Endothelial cell of umbilical vein (primary cell): Measurements from ENCODE around the gene MATK. TPM values are rescaled to one million over a fixed set of nuclear protein-coding genes. Genes with fewer than 3 reads are reported as not detected.

Source experiments
- BruUV-seq: library from RNA; stranded (reverse); fragments of 400-500 nt; replicated peaks from 2 replicates; lab custom pipeline; 2021; lab: Mats Ljungman, UMichigan
- CTCF ChIA-PET: fragments of 300-600, 350-600 bp; sonication (Branson Sonifier 250); formaldehyde crosslinking; loops from one replicate; lab custom pipeline; 2021; ENCODE audit warnings: antibody characterized with exemption, inconsistent platforms; lab: Charles Lee
- POLR2A ChIA-PET: fragments of 300-600, 350-600 bp; sonication (Branson Sonifier 250); formaldehyde crosslinking; loops from one replicate; lab custom pipeline; 2021; ENCODE audit warnings: antibody characterized with exemption, inconsistent platforms; lab: Charles Lee
- DNase-seq: peaks from one replicate; pipeline ENCODE4 v3.0.0-alpha.2; 2011; ENCODE audit warnings: low read depth, low spot score
- FAIRE-seq: peaks from 2 replicates; lab custom pipeline; 2011; peaks lifted over from hg19 to GRCh38; lab: Jason Lieb, UNC
- H2AFZ ChIP-seq: 2 replicates; pipeline ENCODE4 v1.6.0; 2012; ENCODE audit warnings: low read depth, low read length, control low read depth, inconsistent platforms
- H3K27ac ChIP-seq: 2 replicates; pipeline ENCODE4 v1.5.1; 2011; ENCODE audit warnings: low read depth, mild to moderate bottlenecking, control low read depth, low read length, moderate library complexity; ENCODE audit not compliant: insufficient read depth
- H3K27me3 ChIP-seq, 2 experiments: 2 replicates each; pipeline versions ENCODE4 v1.6.0 to v1.6.1; 2011; ENCODE audit warnings: low read length in 2 of 2, mixed read lengths in 1 of 2; ENCODE audit not compliant: control insufficient read depth in 2 of 2, insufficient read depth in 2 of 2
- H3K36me3 ChIP-seq, 2 experiments: 2 replicates in 1 of 2; 3 replicates in 1 of 2; pipeline ENCODE4 v1.5.1; 2011; ENCODE audit warnings: low read length in 2 of 2, mild to moderate bottlenecking in 1 of 2, moderate library complexity in 1 of 2; ENCODE audit not compliant: control insufficient read depth in 2 of 2, insufficient read depth in 2 of 2; ENCODE audit errors: extremely low read depth in 1 of 2
- H3K4me1 ChIP-seq: 3 replicates; pipeline ENCODE4 v1.5.1; 2011; ENCODE audit warnings: mild to moderate bottlenecking, low read length; ENCODE audit not compliant: control insufficient read depth, insufficient read depth; ENCODE audit errors: extremely low read depth
- H3K4me2 ChIP-seq: 2 replicates; pipeline ENCODE4 v1.6.1; 2011; ENCODE audit warnings: low read length, control low read depth, mixed read lengths; ENCODE audit not compliant: insufficient read depth
- H3K4me3 ChIP-seq, 3 experiments: fragments of 200-600 bp in 1 of 3; sonication (generic), shearing (Covaris generic) in 1 of 3; replicated peaks in 1 of 3; 2 replicates each; pipeline ENCODE4 v1.5.1; 2011 to 2016; ENCODE audit warnings: control low read depth in 3 of 3, low read length in 3 of 3, mild to moderate bottlenecking in 2 of 3, inconsistent platforms in 1 of 3, low read depth in 1 of 3, moderate library complexity in 1 of 3; ENCODE audit not compliant: insufficient read depth in 1 of 3
- H3K79me2 ChIP-seq: 2 replicates; pipeline ENCODE4 v1.6.0; 2012; ENCODE audit warnings: low read length, inconsistent platforms; ENCODE audit not compliant: control insufficient read depth, insufficient read depth
- H3K9ac ChIP-seq: replicated peaks from 2 replicates; pipeline ENCODE3; 2011; ENCODE audit warnings: low read length, control low read depth; ENCODE audit not compliant: insufficient read depth; ENCODE audit errors: extremely low read depth
- H3K9me1 ChIP-seq: replicated peaks from 3 replicates; pipeline ENCODE4 v1.6.0; 2011; ENCODE audit warnings: mild to moderate bottlenecking, low read length; ENCODE audit not compliant: control insufficient read depth, insufficient read depth; ENCODE audit errors: extremely low read depth
- H3K9me3 ChIP-seq: replicated peaks from 2 replicates; pipeline ENCODE4 v1.5.1; 2012; ENCODE audit warnings: low read length, inconsistent platforms; ENCODE audit not compliant: control insufficient read depth, insufficient read depth
- H4K20me1 ChIP-seq: replicated peaks from 2 replicates; pipeline ENCODE3; 2011; ENCODE audit warnings: mild to moderate bottlenecking, low read length; ENCODE audit not compliant: control insufficient read depth, insufficient read depth; ENCODE audit errors: extremely low read depth
- CTCF ChIP-seq, 2 donors: IDR thresholded peaks; 1 replicate in 1 of 2; 2 replicates in 1 of 2; pipeline ENCODE4 v1.5.1; 2011; ENCODE audit warnings: low read length in 2 of 2, mild to moderate bottlenecking in 2 of 2, moderate library complexity in 2 of 2, control low read depth in 1 of 2, inconsistent platforms in 1 of 2, low read depth in 1 of 2; ENCODE audit not compliant: insufficient read depth in 1 of 2; ENCODE audit errors: extremely low read depth in 1 of 2
- EZH2 ChIP-seq: IDR thresholded peaks from 2 replicates; pipeline ENCODE4 v1.6.1; 2012; ENCODE audit warnings: borderline replicate concordance, low read depth, mild to moderate bottlenecking, moderate library complexity, low read length, inconsistent platforms; ENCODE audit not compliant: severe bottlenecking
- FOS ChIP-seq: IDR thresholded peaks from 2 replicates; pipeline ENCODE4 v1.6.1; 2011; ENCODE audit warnings: mild to moderate bottlenecking, low read length, moderate library complexity, borderline replicate concordance; ENCODE audit not compliant: insufficient read depth
- GATA2 ChIP-seq: IDR thresholded peaks from 2 replicates; pipeline ENCODE4 v1.7.0; 2011; ENCODE audit warnings: low read depth, mild to moderate bottlenecking, moderate library complexity, mixed read lengths, low read length; ENCODE audit not compliant: insufficient read length, insufficient read depth
- JUN ChIP-seq: IDR thresholded peaks from 2 replicates; pipeline ENCODE4 v1.6.1; 2011; ENCODE audit warnings: borderline replicate concordance, low read depth; ENCODE audit not compliant: insufficient read length, insufficient read depth
- MAX ChIP-seq: IDR thresholded peaks from 2 replicates; pipeline ENCODE4 v1.6.1; 2011; ENCODE audit not compliant: insufficient read depth, insufficient read length
- MYC ChIP-seq: IDR thresholded peaks from one replicate; pipeline ENCODE4 v1.6.1; 2011; ENCODE audit warnings: mild to moderate bottlenecking, low read depth, low read length
- POLR2A ChIP-seq: IDR thresholded peaks from 2 replicates; pipeline ENCODE4 v1.6.1; 2012; ENCODE audit warnings: low read depth, mild to moderate bottlenecking, control low read depth, low read length
- POLR2AphosphoS5 ChIP-seq: IDR thresholded peaks from 2 replicates; pipeline ENCODE4 v1.6.1; 2012; ENCODE audit warnings: low read depth, mild to moderate bottlenecking, control low read depth, low read length, moderate library complexity; ENCODE audit not compliant: insufficient read depth
- dilution Hi-C: fragments of 300-500 bp; cut with MboI; formaldehyde crosslinking; loops from one replicate; pipeline ENCODE4 v1.15.0; 2019; ENCODE audit warnings: low sequenced_read_pairs; ENCODE audit not compliant: extremely low pct_ligation_motif_present
- intact Hi-C: fragments of 100-400 bp; cut with micrococcal nuclease; formaldehyde crosslinking; loops from one replicate; pipeline ENCODE4 v1.10.0; 2022
- polyA plus RNA-seq, 4 experiments: library from polyadenylated mRNA; depleted of rRNA in 3 of 4; stranded (reverse) in 3 of 4; unstranded in 1 of 4; fragments of >200 nt; gene quantifications; 2 replicates each; pipeline versions ENCODE4 v1.2.1 to v1.2.3, GENCODE V29; 2011 to 2012; ENCODE audit warnings: missing spikeins in 1 of 4
- total RNA-seq: library from RNA; stranded (reverse); gene quantifications from 2 replicates; pipeline ENCODE4 v1.2.3, GENCODE V29; 2021

MATK gene
- total and polyA plus RNA-seq, 2 donors (not counting 3 experiments of a cell fraction or from before 2014, with no cell fraction given) = not detected

- no peak overlapping the region for H3K9ac ChIP-seq
- DNase-seq (no peak), FAIRE-seq (no peak)
- intact Hi-C loops = no loop called here
- dilution Hi-C loops = no loop called here
- ChIA-PET CTCF (no interaction called here), POLR2A (no interaction called here)
- no peaks in the 10 kb centered on the region for H3K36me3 ChIP-seq
- no peaks in the 10 kb centered on the region for H3K9me1 ChIP-seq
- no peak overlapping the region for H3K4me2 ChIP-seq
- H2AFZ ChIP-seq = no peak overlapping the region
- H3K9me3 ChIP-seq = no peaks in the 10 kb centered on the region
- BruUV-seq = no TSS peak
- no peak overlapping the region for H3K4me3 ChIP-seq
- no peaks in the 10 kb centered on the region for H3K79me2 ChIP-seq
- no peaks in the 10 kb centered on the region for H3K4me1 ChIP-seq
- no peak overlapping the region for H3K27ac ChIP-seq
- peaks cover 14 to 15% of the 10 kb centered on the region in 2 experiments for H3K27me3 ChIP-seq
- TF ChIP-seq MAX = no peak
- no peak for TF ChIP-seq CTCF (IDR thresholded peaks at IDR 0.05; ENCODE audit: extremely low read depth in 1 of 2, insufficient read depth in 1 of 2, low read depth in 1 of 2, low read length in 2 of 2)
- TF ChIP-seq POLR2A = no peak
- TF ChIP-seq MYC = no peak
- no peak for TF ChIP-seq JUN
- TF ChIP-seq FOS = no peak
- TF ChIP-seq GATA2 = no peak
- TF ChIP-seq EZH2 = no peak
- no peak for TF ChIP-seq POLR2AphosphoS5
- no peaks in the 10 kb centered on the region for H4K20me1 ChIP-seq
These were observed 19.7 kb upstream of the MATK start for GRCh38 chr19:3805859-3806258.
